AG04449 (cell line): ENCODE data around the gene SERPINE1.

Experiments
- CTCF ChIA-PET: fragments of 350-600 bp; formaldehyde crosslinking; extraction: SDS; loops from one replicate; lab custom pipeline; 2021; ENCODE audit warnings: antibody characterized with exemption; lab: Yijun Ruan, JAX
- POLR2A ChIA-PET: fragments of 400-600, 350-600 bp; formaldehyde crosslinking; extraction: SDS; loops from one replicate; lab custom pipeline; 2020; ENCODE audit warnings: antibody characterized with exemption, inconsistent platforms; lab: Yijun Ruan, JAX
- DNase-seq: peaks from one replicate; pipeline ENCODE4 v3.0.0-alpha.2; 2010; ENCODE audit warnings: low read depth, low spot score
- H3K4me3 ChIP-seq: 2 replicates; pipeline ENCODE4 v1.5.1; 2011; ENCODE audit warnings: low read depth, mild to moderate bottlenecking, control low read depth, low read length
- TF ChIP-seq, protein P1 (sequence below): IDR thresholded peaks from one replicate; pipeline ENCODE4 v1.5.1; 2011; ENCODE audit warnings: mild to moderate bottlenecking, moderate library complexity, low read length, control low read depth, inconsistent platforms; ENCODE audit not compliant: insufficient read depth; ENCODE audit errors: missing control alignments

SERPINE1 gene

DNA sequence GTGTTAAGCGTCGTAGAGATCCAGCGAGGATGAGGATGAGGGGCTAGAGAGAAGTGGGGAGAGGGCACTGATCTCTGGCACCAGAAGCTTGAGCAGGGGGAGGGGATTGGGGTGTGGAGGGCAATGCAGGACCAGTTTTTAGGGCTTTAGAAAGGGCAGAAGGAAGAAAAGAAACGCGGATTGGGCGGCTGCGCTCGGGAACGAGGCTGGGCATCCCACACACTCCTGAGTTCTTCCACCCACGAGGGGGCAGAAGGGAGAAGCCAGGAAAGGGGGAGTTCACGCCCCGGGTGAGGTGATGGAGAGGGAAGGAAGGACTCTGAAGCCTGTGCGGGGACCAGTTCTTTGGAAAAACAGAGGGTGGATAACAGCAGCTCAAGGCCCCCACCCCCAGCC, 44.5 kb downstream of the SERPINE1 start:
- ChIA-PET POLR2A (no interaction called here), CTCF (interaction anchor here (0.8 to 3.1 kb wide), 12 partner anchors 13 to 119 kb away, joined by 3 to 30 read pairs (median 12); partner anchors contain the start of genes PLOD3, TRIM56 and ZNHIT1)
- no peak for DNase-seq
- no peak overlapping the region for H3K4me3 ChIP-seq
- TF ChIP-seq, protein P1, sequence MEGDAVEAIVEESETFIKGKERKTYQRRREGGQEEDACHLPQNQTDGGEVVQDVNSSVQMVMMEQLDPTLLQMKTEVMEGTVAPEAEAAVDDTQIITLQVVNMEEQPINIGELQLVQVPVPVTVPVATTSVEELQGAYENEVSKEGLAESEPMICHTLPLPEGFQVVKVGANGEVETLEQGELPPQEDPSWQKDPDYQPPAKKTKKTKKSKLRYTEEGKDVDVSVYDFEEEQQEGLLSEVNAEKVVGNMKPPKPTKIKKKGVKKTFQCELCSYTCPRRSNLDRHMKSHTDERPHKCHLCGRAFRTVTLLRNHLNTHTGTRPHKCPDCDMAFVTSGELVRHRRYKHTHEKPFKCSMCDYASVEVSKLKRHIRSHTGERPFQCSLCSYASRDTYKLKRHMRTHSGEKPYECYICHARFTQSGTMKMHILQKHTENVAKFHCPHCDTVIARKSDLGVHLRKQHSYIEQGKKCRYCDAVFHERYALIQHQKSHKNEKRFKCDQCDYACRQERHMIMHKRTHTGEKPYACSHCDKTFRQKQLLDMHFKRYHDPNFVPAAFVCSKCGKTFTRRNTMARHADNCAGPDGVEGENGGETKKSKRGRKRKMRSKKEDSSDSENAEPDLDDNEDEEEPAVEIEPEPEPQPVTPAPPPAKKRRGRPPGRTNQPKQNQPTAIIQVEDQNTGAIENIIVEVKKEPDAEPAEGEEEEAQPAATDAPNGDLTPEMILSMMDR: peak; percentile 47

DNA sequence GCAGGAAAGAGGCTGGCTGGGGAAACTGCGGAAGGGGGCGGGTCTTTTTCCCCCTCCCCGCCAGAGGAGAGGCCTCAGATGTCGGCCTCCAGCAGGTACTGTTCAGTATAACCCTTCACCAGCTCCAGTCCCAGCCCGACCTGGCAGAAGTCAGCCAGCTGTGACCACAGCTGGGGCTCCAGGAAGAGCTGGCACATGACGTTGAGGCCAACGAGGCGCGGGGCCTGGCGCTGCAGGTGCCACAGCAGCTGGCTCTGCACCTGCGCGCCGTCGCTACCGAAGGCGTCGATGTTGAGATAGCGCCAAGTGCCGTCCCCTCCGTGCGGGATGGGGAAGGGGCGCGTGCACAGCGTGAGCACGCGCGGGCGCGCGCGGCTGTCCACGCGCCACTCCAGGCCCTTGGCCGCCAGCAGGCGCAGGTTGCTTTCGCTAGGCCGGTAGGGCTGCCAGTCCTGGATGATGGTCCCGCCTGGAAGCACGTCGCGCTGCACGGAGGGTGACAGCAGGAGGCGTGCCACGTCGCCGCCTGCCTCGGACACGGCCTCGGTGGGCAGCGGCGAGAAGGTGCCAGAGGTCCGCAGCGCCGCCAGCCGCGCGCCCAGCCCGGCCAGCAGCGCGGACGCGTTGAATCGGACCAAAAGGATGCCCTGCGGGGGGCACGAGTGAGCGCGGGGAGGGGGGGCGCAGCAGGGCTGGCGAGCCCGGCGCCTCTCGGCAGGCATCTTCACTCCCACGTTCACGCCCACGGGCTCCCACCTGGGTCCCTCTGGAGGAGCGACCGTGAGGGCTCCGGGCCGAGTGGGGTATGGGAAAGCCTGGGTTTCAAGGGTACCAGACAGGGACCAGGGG, 45.3 kb downstream of the SERPINE1 start:
- TF ChIP-seq, protein P1: no peak
- ChIA-PET CTCF (interaction anchor here (0.9 to 6.9 kb wide), 13 partner anchors 12 to 110 kb away, joined by 3 to 76 read pairs (median 12); partner anchors contain the start of genes PLOD3, TRIM56 and ZNHIT1), POLR2A (interaction anchor here (0.5 kb wide), 1 partner anchor 39 kb away, joined by 6 read pairs; no protein-coding TSS in a partner anchor)
- DNase-seq: no peak
- H3K4me3 ChIP-seq: no peak overlapping the region

DNA sequence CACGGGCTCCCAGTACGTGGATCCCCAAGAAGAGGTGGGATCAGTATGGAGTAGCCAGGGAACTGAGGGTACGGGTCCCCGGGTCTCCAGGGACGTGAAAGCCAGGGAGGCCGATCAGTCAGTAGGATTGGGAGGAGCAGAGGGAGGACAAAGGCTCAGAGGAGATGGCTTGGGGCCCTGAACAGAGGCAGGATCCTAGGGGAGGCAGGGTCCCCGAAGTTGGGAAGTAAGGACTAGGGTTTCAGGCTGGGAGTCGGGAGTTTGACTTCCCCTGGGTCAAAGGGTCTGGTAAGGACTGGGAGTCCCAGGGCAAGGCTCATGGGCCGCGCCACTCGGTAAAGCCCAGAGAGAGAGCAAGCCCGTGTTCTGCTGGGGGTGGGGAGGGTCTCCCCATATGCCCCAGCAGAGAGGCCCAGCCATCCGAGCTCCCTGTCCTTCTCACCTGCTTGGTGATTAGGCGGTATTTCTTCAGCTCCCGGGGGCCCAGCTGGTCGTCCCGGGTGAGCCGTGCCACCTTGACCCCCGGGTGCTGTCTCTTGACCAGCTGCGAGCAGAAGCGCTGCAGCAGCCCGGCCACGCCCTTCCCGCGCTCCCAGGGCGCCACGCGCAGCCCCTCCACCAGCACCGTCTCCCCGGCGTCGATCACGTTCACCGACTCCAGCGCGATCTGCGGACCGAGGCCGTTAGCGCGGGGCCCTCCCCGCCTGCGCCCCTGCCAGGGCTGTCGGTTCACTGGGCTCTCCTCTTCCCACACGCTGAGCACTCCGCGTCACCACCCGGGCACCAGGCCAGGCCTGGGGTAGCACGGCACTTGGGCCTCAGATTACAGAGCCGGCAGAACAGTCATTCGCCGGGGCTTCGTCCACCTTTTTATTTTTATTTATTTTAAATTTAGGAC, 46.2 kb downstream of the SERPINE1 start:
- TF ChIP-seq, protein P1: no peak
- ChIA-PET POLR2A (interaction anchor here (0.5 to 1.0 kb wide), 2 partner anchors 40 to 46 kb away, joined by 3 to 6 read pairs; no protein-coding TSS in a partner anchor), CTCF (interaction anchor here (0.9 to 6.9 kb wide), 7 partner anchors 7 to 114 kb away, joined by 3 to 76 read pairs (median 5); partner anchors contain the start of genes FIS1, VGF and ZNHIT1)
- H3K4me3 ChIP-seq: peak overlapping the region; percentile 42
- DNase-seq: no peak

DNA sequence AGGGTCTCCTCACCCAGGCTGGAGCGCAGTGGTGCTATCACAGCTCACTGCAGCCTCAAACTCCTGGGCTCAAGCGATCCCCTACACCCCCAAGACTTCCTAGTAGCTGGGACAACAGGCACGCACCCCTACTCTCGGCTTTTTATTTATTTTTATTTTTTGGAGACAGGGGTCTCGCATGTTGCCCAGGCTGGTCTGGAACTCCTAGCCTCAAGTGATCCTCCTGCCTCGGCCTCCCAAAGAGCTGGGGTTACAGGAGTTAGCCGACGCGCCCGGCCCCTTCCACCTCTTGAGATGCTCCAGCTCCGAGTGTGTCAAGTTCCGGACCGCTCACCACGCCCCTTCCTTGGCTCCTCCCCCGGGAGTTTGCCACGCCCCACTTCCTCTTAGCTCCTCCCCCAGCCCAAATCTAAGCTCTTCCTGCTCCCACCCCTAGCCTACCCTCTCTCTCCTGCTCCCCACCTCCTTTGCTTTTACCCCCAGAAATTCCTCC, 46.9 kb downstream of the SERPINE1 start:
- no peak for DNase-seq
- ChIA-PET CTCF (interaction anchor here (0.9 to 6.9 kb wide), 9 partner anchors 8 to 115 kb away, joined by 3 to 76 read pairs (median 4); partner anchors contain the start of genes FIS1, VGF and ZNHIT1), POLR2A (interaction anchor here (1.0 kb wide), 1 partner anchor 46 kb away, joined by 3 read pairs; no protein-coding TSS in a partner anchor)
- TF ChIP-seq, protein P1: no peak
- peak overlapping the region; percentile 42 for H3K4me3 ChIP-seq

DNA sequence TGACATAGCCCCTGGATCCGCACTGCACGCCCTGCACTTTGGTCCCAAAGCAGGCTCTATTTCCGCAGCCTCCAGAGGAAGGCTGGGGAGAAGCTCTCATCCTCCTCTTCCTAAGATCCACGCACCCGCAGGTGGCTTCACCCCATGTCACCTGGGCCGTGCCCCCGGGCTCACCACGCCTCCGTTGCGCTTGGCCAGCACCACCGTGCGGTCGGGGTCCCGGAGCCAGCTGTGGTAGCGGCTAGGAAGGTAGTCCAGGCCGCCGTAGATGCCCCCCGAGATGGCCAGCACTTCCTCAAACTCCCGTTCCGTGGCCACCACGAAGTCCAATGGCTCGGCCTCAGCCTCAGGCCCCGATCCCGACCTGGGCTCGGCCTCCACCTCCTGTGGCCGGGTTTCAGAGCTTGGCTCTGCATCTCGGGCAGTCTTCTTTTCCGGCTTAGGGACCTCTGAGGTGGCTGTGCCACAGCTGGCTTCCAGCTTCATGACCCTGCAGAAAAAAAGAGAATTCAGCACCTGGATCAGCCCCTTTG, 47.5 kb downstream of the SERPINE1 start:
- CTCF ChIA-PET: interaction anchor here (1.0 to 6.9 kb wide), 8 partner anchors 9 to 70 kb away, joined by 3 to 76 read pairs (median 4); partner anchors contain the start of genes FIS1, VGF and ZNHIT1
- DNase-seq: no peak
- POLR2A ChIA-PET: interaction anchor here (1.0 kb wide), 1 partner anchor 47 kb away, joined by 3 read pairs; no protein-coding TSS in a partner anchor
- TF ChIP-seq, protein P1: no peak
- H3K4me3 ChIP-seq: no peak overlapping the region
